HG03196 (cell line): ENCODE results near the gene ZKSCAN8.
A peak's percentile ranks its signal among the peaks of the same experiment; 100 is the strongest.
"Not testable (repeated sequence)": the region's sequence is repeated elsewhere in the genome, so short reads cannot be mapped to it uniquely, and the experiment has no call there.

ENCODE experiments used
- ATAC-seq: cut with Tn5 transposase; IDR thresholded peaks from one replicate; pipeline ENCODE4 v1.9.1; 2021; ENCODE audit not compliant: unreplicated experiment

ZKSCAN8 gene

DNA sequence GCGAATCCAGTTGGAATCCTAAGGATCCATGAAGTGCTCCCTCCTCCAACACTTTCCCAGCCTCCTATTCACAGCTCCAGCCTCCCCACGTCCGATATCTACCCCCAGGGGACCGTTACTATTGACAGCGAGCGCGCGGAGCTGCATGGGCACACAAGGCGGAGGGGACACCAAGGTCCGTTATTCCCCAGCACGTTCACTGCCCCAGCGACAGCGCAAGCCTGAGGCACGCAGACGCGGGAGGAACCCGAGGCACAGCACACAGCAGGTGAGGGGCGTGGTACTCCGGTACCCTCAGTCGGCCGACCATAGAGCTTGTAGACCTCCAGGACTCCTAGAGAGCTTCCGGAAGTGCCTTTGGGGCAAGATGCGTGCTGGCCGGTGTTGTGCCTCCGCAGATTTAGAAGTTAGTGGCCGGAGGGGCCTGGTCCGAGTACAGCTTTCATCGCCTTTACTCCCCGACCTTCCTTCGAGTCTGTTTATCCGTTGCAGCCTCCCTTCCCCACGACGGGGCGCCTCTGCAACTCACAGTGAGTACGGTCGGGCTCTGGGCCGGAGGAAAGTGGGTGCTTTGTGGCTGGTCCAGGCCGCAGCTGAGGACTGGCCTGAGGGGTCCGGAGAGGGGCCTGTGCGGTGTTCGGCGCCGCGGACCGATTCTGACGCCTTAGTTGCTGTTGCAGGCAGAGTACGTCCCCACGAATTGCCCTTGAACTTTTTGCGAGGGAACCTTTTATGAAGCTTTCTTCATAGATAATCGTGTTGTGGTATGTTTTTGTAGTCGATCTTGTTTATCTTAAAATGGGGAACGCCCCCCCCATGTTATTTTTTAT, at the start of gene ZKSCAN8:
Gene ZKSCAN8, plus strand, starts transcription at position 384 of the 830 bp plus-strand sequence. CDS start 6,525 bp downstream, outside the sequence.
- ATAC-seq, result peak; percentile 77

- not testable (repeated sequence) for ATAC-seq
Measured at GRCh38 chr6:28102222-28102621, 39.5 kb upstream of the ZKSCAN8 start.

DNA sequence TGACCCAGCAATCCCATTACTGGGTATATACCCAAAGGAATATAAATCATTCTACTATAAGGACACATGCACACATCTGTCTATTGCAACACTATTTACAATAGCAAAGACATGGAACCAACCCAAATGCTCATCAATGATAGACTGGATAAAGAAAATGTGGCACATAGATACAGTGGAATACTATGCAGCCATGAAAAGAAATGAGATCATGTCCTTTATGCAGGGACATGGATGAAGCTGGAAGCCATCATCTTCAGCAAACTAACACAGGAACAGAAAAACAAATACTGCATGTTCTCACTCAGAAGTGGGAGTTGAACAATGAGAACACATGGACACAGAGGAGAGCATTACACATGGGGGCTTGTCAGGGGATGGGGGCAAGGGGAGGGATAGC, 39.0 kb upstream of the ZKSCAN8 start:
- not testable (repeated sequence) for ATAC-seq

DNA sequence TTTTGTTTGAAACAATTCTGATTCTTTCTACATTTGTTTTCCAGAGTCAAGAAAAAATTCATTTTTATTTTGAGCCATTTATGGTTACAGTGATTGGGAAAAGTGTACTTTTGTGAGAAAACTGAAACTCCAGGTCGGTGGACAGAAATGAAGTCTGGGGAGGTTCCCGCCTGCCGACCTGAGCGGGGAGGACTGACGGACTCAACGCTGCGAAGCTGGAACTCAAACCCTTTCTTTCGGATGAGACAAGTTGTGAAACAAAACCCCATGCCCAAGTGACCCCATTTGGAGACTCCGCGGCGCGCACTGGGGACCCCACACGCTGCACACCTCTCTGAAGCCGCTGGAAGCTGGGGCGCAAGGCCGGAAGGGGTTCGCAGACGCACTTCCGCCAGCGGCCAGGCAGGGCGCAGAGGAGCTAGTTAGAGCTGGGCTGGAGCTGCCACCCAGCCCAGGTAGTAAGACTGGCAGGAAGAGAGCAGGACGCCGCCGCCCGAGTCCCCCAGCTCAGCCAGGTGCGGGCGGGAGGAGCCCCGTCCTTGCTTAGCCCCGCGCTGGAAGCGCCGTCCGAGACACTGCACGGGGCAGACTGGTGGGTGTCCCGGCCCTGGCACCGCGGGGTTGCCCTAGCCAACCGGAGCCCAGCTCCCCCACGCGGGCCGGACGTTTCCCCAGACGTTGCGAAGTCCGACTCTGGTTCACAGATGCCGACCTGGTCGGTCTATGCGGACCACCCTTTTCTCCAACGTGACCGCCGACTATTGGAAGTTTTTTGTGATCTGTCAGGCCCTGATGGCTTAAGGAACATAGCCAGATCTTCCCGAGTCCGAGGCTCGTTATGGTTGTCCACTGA, 37.1 kb upstream of the ZKSCAN8 start:
- peak; percentile 97 for ATAC-seq

GRCh38 chr6:28105245-28105639, 36.4 kb upstream of the ZKSCAN8 start:
- ATAC-seq, result no peak

GRCh38 chr6:28107506-28107905, 34.2 kb upstream of the ZKSCAN8 start:
- ATAC-seq, result no peak

DNA sequence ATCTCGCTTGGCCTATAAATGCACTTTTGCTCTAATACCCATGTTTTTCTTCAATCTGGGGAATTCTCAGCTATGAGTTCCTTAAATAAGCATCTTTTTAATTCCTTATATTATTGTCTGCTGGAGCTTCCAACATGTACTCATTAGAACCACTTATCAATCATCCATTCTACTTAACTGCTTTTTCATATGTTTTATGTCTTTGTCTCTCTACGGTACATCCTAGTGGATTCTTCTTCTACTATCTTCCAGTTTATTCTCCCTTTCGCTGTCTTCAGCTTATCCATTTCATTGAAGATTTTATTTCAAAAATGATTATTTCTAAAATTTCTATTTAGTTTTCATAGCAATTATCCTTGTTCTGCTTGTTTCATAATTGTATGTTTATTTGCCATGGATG, 29.7 kb upstream of the ZKSCAN8 start:
- ATAC-seq, result no peak

GRCh38 chr6:28115799-28116198, 25.9 kb upstream of the ZKSCAN8 start:
- ATAC-seq, result no peak

GRCh38 chr6:28117386-28118050, 24.2 kb upstream of the ZKSCAN8 start:
- ATAC-seq, result no peak

GRCh38 chr6:28118217-28118616, 23.5 kb upstream of the ZKSCAN8 start:
- ATAC-seq, result no peak

DNA sequence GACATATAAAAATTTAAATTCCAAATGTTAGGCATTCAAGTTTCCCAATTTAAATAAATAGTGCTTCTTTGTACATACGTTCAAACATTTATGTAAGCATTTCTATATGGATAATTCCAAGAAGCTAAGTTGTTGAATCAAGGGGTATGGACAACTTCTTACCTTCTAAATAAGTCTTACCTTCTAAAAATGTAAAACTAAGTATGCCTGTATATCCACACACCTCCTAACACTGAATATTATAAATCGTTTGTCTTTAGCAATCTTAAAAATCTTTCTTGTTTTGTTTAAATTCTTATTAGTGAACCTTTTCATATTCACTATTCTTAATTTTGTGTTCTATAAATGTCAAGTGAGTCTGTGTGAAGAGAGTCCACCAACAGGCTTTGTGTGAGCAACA, 19.8 kb upstream of the ZKSCAN8 start:
- no peak for ATAC-seq

DNA sequence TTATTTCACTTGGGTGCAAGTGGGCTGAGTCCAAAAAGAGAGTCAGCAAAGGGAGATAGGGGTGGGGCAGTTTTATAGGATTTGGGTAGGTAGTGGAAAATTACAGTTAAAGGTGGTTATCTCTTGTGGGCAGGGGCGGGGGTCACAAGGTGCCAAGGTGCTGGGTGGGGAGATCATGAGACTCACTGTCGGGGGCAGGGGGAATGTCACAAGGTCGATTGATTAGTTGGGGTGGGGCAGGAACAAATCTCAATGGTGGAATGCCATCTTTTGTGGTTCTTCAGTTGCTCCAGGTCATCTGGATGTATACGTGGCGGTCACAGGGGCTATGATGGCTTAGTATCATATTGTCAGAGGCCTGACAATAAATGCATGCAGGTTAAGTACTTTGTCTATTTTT, 19.4 kb upstream of the ZKSCAN8 start:
- not testable (repeated sequence) for ATAC-seq

DNA sequence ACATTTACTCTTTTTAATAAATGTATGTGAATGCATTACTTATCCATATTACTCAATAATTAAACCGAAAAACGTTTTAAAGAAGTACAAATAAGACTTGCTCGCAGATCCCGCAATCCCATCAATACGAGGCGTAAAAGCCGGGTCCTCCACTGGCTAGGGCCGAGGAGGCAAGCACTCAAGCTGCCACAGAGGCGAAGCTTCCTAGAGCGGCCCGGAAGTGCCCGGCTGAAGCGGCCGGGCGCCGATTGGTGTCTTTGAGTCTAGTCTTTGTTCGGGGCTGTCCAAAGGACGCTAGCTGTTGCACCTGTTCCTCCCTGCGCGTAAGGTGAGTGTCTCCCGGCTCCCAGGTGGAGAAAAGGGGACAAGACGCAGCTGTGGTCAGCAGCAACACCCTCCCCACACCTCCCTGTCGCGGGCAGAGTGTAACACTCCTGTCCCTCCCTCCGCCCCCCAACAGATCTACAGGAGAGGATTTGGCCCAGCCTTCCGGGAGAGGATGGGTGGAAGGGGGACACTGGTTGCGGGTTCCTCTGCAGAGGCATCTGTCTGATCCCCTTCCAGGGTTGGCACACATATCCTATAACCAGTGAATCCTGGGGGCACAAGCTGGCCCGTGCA, 17.2 kb upstream of the ZKSCAN8 start, which contains the start of gene ZSCAN16:
Gene ZSCAN16, plus strand, starts transcription at position 260 of the 621 bp plus-strand sequence. CDS start 835 bp downstream, outside the sequence.
- peak; percentile 91 for ATAC-seq

GRCh38 chr6:28124971-28125353, 16.7 kb upstream of the ZKSCAN8 start:
- no peak for ATAC-seq

- no peak for ATAC-seq
Measured at GRCh38 chr6:28125401-28125800, 16.3 kb upstream of the ZKSCAN8 start.

GRCh38 chr6:28134015-28134414, 7.7 kb upstream of the ZKSCAN8 start:
- ATAC-seq, result no peak

GRCh38 chr6:28134716-28135115, 7.0 kb upstream of the ZKSCAN8 start:
- no peak for ATAC-seq

DNA sequence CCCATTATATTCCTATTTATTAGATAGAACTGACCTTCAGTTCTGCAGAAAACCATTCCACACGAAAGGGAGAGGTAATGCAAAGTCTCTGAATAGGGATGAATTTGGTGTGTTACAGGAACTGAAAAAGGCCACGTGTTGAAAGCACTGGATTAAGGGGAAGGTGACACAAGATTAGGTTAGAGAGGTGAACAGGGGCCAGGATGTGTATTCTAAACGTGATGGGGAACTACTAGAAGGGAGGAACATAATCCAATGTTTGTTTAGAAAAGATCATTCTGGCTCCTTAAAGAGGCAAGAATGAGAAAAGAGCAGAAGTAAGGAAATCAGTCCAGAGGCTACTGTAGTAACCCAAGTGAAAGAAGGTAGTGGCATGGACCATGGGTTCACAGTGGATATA, 6.3 kb upstream of the ZKSCAN8 start:
- no peak for ATAC-seq

- ATAC-seq, result peak; percentile 58
Measured at GRCh38 chr6:28136585-28137504, 4.8 kb upstream of the ZKSCAN8 start.

DNA sequence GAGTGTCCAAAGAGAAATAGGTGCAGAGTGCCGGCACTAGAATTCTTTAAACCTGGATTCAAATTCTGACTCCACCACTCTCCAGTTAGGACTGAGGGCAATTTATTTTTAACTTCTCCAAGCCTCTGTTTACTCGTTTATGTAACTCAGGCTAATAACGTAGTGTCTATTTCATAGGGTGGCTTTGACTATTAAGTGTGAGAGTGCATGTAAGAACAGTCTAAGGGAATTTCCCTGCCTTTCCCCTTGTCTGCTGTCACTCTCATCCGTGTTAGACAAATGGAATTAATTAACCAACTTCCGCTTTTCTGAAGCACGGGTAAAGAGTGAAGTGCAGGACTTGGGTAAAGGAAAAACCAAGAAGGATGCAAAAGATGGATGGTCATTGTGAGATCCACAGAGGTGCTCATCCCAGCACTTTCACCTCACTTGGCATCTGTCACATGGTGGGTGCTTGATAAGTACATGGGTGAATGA, 4.1 kb upstream of the ZKSCAN8 start:
- ATAC-seq, result peak; percentile 33
